ENCODE data around the gene TRIOBP.

DNA sequence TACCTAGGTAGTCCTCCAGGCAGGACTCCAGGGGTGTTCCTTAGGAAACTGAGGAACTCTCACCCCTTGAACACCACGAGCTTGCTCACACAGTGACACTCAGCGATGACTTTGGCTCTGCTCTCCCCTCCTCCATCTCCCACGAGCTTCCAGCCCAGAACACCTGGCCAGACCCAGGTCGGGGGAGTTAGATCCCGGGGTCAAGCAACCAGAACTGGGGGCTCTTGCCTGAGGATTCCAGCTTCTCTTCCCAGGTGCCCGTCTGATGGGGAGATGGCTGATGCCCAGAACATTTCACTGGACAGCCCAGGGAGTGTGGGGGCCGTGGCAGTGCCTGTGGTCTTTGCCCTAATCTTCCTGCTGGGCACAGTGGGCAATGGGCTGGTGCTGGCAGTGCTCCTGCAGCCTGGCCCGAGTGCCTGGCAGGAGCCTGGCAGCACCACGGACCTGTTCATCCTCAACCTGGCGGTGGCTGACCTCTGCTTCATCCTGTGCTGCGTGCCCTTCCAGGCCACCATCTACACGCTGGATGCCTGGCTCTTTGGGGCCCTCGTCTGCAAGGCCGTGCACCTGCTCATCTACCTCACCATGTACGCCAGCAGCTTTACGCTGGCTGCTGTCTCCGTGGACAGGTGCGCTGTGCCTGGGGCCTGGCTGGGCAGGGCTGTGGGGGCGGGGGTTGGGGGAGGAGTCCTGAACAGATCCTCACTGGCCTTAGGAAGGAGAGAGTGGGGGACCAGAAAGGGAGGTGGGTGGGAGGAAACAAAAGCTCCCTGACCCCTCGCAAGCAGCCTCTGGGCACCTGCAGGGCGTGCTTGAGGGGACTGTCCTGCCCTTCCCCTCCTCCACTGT, 126.5 kb downstream of the TRIOBP start, which contains the start of gene GALR3:
- TF ChIP-seq ZFP37 (tag by site-specific recombination; IDR thresholded peaks at IDR 0.05), result no peak
- TF ChIP-seq SP2 (tag by site-specific recombination; IDR thresholded peaks at IDR 0.05), result no peak
- TF ChIP-seq ZNF24 (tag by site-specific recombination; IDR thresholded peaks at IDR 0.05), result no peak
- no peak for TF ChIP-seq ZNF239 (tag by site-specific recombination; IDR thresholded peaks at IDR 0.05)
- TF ChIP-seq, protein P1, sequence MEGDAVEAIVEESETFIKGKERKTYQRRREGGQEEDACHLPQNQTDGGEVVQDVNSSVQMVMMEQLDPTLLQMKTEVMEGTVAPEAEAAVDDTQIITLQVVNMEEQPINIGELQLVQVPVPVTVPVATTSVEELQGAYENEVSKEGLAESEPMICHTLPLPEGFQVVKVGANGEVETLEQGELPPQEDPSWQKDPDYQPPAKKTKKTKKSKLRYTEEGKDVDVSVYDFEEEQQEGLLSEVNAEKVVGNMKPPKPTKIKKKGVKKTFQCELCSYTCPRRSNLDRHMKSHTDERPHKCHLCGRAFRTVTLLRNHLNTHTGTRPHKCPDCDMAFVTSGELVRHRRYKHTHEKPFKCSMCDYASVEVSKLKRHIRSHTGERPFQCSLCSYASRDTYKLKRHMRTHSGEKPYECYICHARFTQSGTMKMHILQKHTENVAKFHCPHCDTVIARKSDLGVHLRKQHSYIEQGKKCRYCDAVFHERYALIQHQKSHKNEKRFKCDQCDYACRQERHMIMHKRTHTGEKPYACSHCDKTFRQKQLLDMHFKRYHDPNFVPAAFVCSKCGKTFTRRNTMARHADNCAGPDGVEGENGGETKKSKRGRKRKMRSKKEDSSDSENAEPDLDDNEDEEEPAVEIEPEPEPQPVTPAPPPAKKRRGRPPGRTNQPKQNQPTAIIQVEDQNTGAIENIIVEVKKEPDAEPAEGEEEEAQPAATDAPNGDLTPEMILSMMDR (tag by site-specific recombination; IDR thresholded peaks at IDR 0.05), result no peak
- no peak for TF ChIP-seq ZNF350 (tag by site-specific recombination; IDR thresholded peaks at IDR 0.05)
- no peak for TF ChIP-seq ZNF274 (IDR thresholded peaks at IDR 0.05; ENCODE audit: low read length)
- no peak for TF ChIP-seq ZNF274 (tag by site-specific recombination; IDR thresholded peaks at IDR 0.05; ENCODE audit: borderline replicate concordance)
- no peak for TF ChIP-seq YY1 (tag by site-specific recombination; IDR thresholded peaks at IDR 0.05)
- TF ChIP-seq TCF7L2 (IDR thresholded peaks at IDR 0.05; ENCODE audit: borderline replicate concordance, low read depth, low read length), result no peak
- TF ChIP-seq ZNF514 (tag by site-specific recombination; IDR thresholded peaks at IDR 0.05), result no peak
- no peak for TF ChIP-seq ZNF248 (tag by site-specific recombination; IDR thresholded peaks at IDR 0.05)
- no peak for TF ChIP-seq ZNF664 (tag by site-specific recombination; IDR thresholded peaks at IDR 0.05)

All from HEK293 (cell line).